H1 (cell line): Measurements from ENCODE around the gene DCTN3. TPM values are rescaled to one million over a fixed set of nuclear protein-coding genes. Genes with fewer than 3 reads are reported as not detected.
"Not testable (repeated sequence)": the region's sequence is repeated elsewhere in the genome, so short reads cannot be mapped to it uniquely, and the experiment has no call there.

Source experiments
- CTCF ChIA-PET: fragments of 300-600 bp; sonication (Branson Sonifier 250); formaldehyde crosslinking; loops from one replicate; lab custom pipeline; 2021; ENCODE audit not compliant: partially characterized antibody; lab: Charles Lee
- POLR2A ChIA-PET: fragments of 300-600 bp; sonication (Branson Sonifier 250); formaldehyde crosslinking; loops from one replicate; lab custom pipeline; 2021; ENCODE audit warnings: inconsistent platforms; ENCODE audit not compliant: partially characterized antibody; lab: Charles Lee
- DNase-seq, 2 experiments: peaks; one replicate each; pipeline versions ENCODE4 v3.0.0 to v3.0.0-alpha.2; 2010 to 2022; ENCODE audit warnings: low spot score in 2 of 2, low read depth in 1 of 2, mixed read lengths in 1 of 2
- FAIRE-seq: peaks from 2 replicates; lab custom pipeline; 2011; peaks lifted over from hg19 to GRCh38; lab: Jason Lieb, UNC
- H2AFZ ChIP-seq: 2 replicates; pipeline ENCODE4 v1.8.1; 2012; ENCODE audit warnings: low read length, inconsistent platforms
- H2AK5ac ChIP-seq: 2 replicates; pipeline ENCODE4 v1.6.1; 2013; ENCODE audit warnings: low read depth, low read length
- H2BK120ac ChIP-seq: replicated peaks from 2 replicates; pipeline ENCODE3; 2013; ENCODE audit warnings: low read depth, low read length, inconsistent platforms
- H2BK12ac ChIP-seq: 2 replicates; pipeline ENCODE4 v1.6.1; 2013; ENCODE audit warnings: low read depth, low read length
- H2BK15ac ChIP-seq: 2 replicates; pipeline ENCODE4 v1.6.1; 2013; ENCODE audit warnings: low read length
- H2BK20ac ChIP-seq: 2 replicates; pipeline ENCODE4 v1.6.1; 2013; ENCODE audit warnings: low read length
- H2BK5ac ChIP-seq: 2 replicates; pipeline ENCODE4 v1.6.1; 2013; ENCODE audit warnings: low read depth, low read length
- H3K14ac ChIP-seq: 2 replicates; pipeline ENCODE4 v1.6.1; 2013; ENCODE audit warnings: inconsistent platforms; ENCODE audit not compliant: insufficient read length
- H3K18ac ChIP-seq: 2 replicates; pipeline ENCODE4 v1.6.1; 2013; ENCODE audit warnings: low read length; ENCODE audit errors: extremely low read depth
- H3K23ac ChIP-seq: 2 replicates; pipeline ENCODE4 v1.6.1; 2013; ENCODE audit warnings: inconsistent platforms; ENCODE audit not compliant: insufficient read length
- H3K23me2 ChIP-seq: 2 replicates; pipeline ENCODE4 v1.6.1; 2013; ENCODE audit warnings: low read depth, low read length
- H3K27ac ChIP-seq: 2 replicates; pipeline ENCODE4 v1.6.1; 2011; ENCODE audit warnings: low read depth, low read length, inconsistent platforms
- H3K27me3 ChIP-seq, 4 experiments: replicated peaks in 1 of 4; 1 replicate in 1 of 4; 2 replicates in 3 of 4; pipeline versions ENCODE4 v1.6.1 to v1.8.1; 2011 to 2013; ENCODE audit warnings: low read length in 3 of 4, mild to moderate bottlenecking in 3 of 4, inconsistent platforms in 2 of 4, mixed read lengths in 2 of 4, moderate library complexity in 1 of 4; ENCODE audit not compliant: control insufficient read depth in 3 of 4, insufficient read depth in 3 of 4; ENCODE audit errors: extremely low read depth in 1 of 4
- H3K36me3 ChIP-seq, 4 experiments: 2 replicates each; pipeline versions ENCODE4 v1.6.1 to v1.8.1; 2011 to 2013; ENCODE audit warnings: mild to moderate bottlenecking in 4 of 4, low read length in 3 of 4, moderate library complexity in 2 of 4, control low read depth in 1 of 4, inconsistent platforms in 1 of 4; ENCODE audit not compliant: insufficient read depth in 4 of 4, control insufficient read depth in 2 of 4
- H3K4ac ChIP-seq: replicated peaks from 2 replicates; pipeline ENCODE3; 2013; ENCODE audit warnings: low read length, low read depth, mixed read lengths, inconsistent platforms; ENCODE audit not compliant: insufficient read length
- H3K4me1 ChIP-seq, 4 experiments: replicated peaks in 1 of 4; 1 replicate in 1 of 4; 2 replicates in 3 of 4; pipeline versions ENCODE4 v1.6.1 to v1.8.1; 2011 to 2013; ENCODE audit warnings: low read length in 3 of 4, inconsistent platforms in 2 of 4, mixed read lengths in 1 of 4; ENCODE audit not compliant: insufficient read depth in 4 of 4, control insufficient read depth in 3 of 4
- H3K4me2 ChIP-seq, 2 experiments: 2 replicates each; pipeline versions ENCODE4 v1.6.1 to v1.8.1; 2011 to 2013; ENCODE audit warnings: low read depth in 2 of 2, low read length in 2 of 2, control low read depth in 1 of 2, inconsistent platforms in 1 of 2, mild to moderate bottlenecking in 1 of 2; ENCODE audit not compliant: insufficient read depth in 1 of 2
- H3K4me3 ChIP-seq, 4 experiments: fragments of 200-600, 300-600 bp in 1 of 4; sonication (generic), shearing (Covaris generic), sonication (Bioruptor Twin) in 1 of 4; 2 replicates each; pipeline versions ENCODE4 v1.5.1 to v1.8.1; 2011 to 2016; ENCODE audit warnings: low read length in 4 of 4, low read depth in 3 of 4, control low read depth in 2 of 4, inconsistent platforms in 2 of 4, mild to moderate bottlenecking in 2 of 4, mixed read lengths in 1 of 4, moderate library complexity in 1 of 4; ENCODE audit not compliant: insufficient read depth in 2 of 4; ENCODE audit errors: extremely low read depth in 1 of 4
- H3K56ac ChIP-seq: replicated peaks from 2 replicates; pipeline ENCODE3; 2013; ENCODE audit warnings: low read depth, mild to moderate bottlenecking, mixed read lengths, low read length, inconsistent platforms; ENCODE audit not compliant: insufficient read length
- H3K79me1 ChIP-seq: 2 replicates; pipeline ENCODE4 v1.6.1; 2013; ENCODE audit warnings: low read depth, low read length, control low read depth
- H3K79me2 ChIP-seq, 2 experiments: 2 replicates each; pipeline versions ENCODE4 v1.6.1 to v1.8.1; 2012 to 2013; ENCODE audit warnings: low read length in 2 of 2, mild to moderate bottlenecking in 2 of 2, inconsistent platforms in 1 of 2; ENCODE audit not compliant: insufficient read depth in 2 of 2, control insufficient read depth in 1 of 2
- H3K9ac ChIP-seq, 4 experiments: replicated peaks in 1 of 4; 1 replicate in 1 of 4; 2 replicates in 3 of 4; pipeline versions ENCODE4 v1.6.1 to v1.8.1; 2011 to 2013; ENCODE audit warnings: low read depth in 3 of 4, low read length in 3 of 4, control low read depth in 2 of 4, mild to moderate bottlenecking in 2 of 4, moderate library complexity in 2 of 4, inconsistent platforms in 1 of 4; ENCODE audit errors: extremely low read depth in 1 of 4
- H3K9me3 ChIP-seq, 2 experiments: 2 replicates each; pipeline versions ENCODE4 v1.6.1 to v1.8.1; 2012 to 2013; ENCODE audit warnings: mild to moderate bottlenecking in 2 of 2, moderate library complexity in 2 of 2, control low read depth in 1 of 2, inconsistent platforms in 1 of 2, low read depth in 1 of 2, low read length in 1 of 2, mixed read lengths in 1 of 2; ENCODE audit not compliant: insufficient read depth in 2 of 2
- H4K20me1 ChIP-seq, 2 experiments: replicated peaks in 1 of 2; 2 replicates each; pipeline versions ENCODE3 to v1.8.1; 2011 to 2013; ENCODE audit warnings: inconsistent platforms in 2 of 2, low read length in 2 of 2, mild to moderate bottlenecking in 1 of 2; ENCODE audit not compliant: insufficient read depth in 2 of 2, control insufficient read depth in 1 of 2
- H4K5ac ChIP-seq: 2 replicates; pipeline ENCODE4 v1.6.1; 2013; ENCODE audit warnings: low read length, low read depth, mixed read lengths, inconsistent platforms; ENCODE audit not compliant: insufficient read length
- H4K8ac ChIP-seq: 2 replicates; pipeline ENCODE4 v1.8.0; 2013; ENCODE audit warnings: mild to moderate bottlenecking, moderate library complexity, low read length, inconsistent platforms; ENCODE audit not compliant: insufficient read depth; ENCODE audit errors: extremely low read depth
- H4K91ac ChIP-seq: replicated peaks from 2 replicates; pipeline ENCODE3; 2013; ENCODE audit warnings: low read length, mixed read lengths, inconsistent platforms; ENCODE audit not compliant: insufficient read length
- WGBS, 2 experiments: shearing (Covaris generic) in 1 of 2; methylation state at CpG; one replicate each; pipeline versions ENCODE4 v1.1.6 to v1.1.7; 2013 to 2015; ENCODE audit warnings: low lambda C conversion rate in 2 of 2, mixed read lengths in 2 of 2, inconsistent platforms in 1 of 2, low coverage in 1 of 2, missing lambda C conversion rate in 1 of 2; ENCODE audit not compliant: insufficient replicate concordance in 2 of 2, insufficient coverage in 1 of 2, insufficient read length in 1 of 2; ENCODE audit errors: extremely low coverage in 1 of 2, missing lambda C conversion rate in 1 of 2; 5-methylcytosine and 5-hydroxymethylcytosine counted together
- polyA plus RNA-seq, 7 experiments: library from polyadenylated mRNA; depleted of rRNA in 3 of 7; stranded (reverse) in 5 of 7; unstranded in 2 of 7; fragments of >200 nt in 5 of 7; fragments of 200-250 nt in 2 of 7; gene quantifications; 1 replicate in 5 of 7; 2 replicates in 1 of 7; 4 replicates in 1 of 7; pipeline versions ENCODE4 v1.2.1 to v1.2.3, GENCODE V29; 2011 to 2013; ENCODE audit warnings: missing spikeins in 2 of 7, mixed read lengths in 2 of 7
- total RNA-seq: library from RNA; stranded (reverse); fragmentation: NEBNext Ultra II Directional; extraction: Animal tissue kit (Norgen Biotek cat#: 25700); gene quantifications from 2 replicates; pipeline ENCODE4 v1.2.1, GENCODE V29; 2021
- TF ChIP-seq, protein P1 (sequence below), 3 experiments: IDR thresholded peaks; 1 replicate in 2 of 3; 2 replicates in 1 of 3; pipeline versions ENCODE4 v1.5.1 to v1.6.1; 2011; ENCODE audit warnings: low read length in 3 of 3, mild to moderate bottlenecking in 3 of 3, inconsistent platforms in 2 of 3, low read depth in 1 of 3, moderate library complexity in 1 of 3; ENCODE audit not compliant: insufficient read depth in 1 of 3; ENCODE audit errors: control extremely low read depth in 1 of 3

DCTN3 gene
- total and polyA plus RNA-seq, 2 of the 8 experiments (the other 6 are each of a cell fraction or from before 2014, with no cell fraction given): 25.6 to 39.2 TPM

DNA sequence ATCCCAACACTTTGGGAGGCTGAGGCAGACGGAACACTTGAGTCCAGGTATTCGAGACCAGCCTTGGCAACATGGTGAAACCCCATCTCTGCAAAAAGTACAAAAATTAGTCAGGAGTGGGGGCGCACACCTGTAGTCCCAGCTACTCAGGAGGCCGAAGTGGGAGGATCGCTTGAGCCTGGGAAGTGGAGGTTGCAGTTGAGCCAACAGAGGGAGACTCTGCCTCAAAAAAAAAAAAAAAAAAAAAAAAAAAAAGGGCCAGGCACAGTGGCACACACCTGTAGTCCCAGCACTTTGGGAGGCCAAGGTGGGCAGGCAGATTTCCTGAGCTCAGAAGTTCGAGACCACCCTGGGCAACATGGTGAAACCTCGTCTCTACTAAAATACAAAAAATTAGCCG is 19.0 kb upstream of the DCTN3 start:
- not testable (repeated sequence) for H3K4me3 ChIP-seq, H3K9ac ChIP-seq, H2BK5ac ChIP-seq, H3K18ac ChIP-seq, H2AK5ac ChIP-seq, H2BK120ac ChIP-seq, H4K5ac ChIP-seq, DNase-seq, H3K23ac ChIP-seq, FAIRE-seq, H3K9me3 ChIP-seq, H2BK15ac ChIP-seq, H2BK12ac ChIP-seq, H2BK20ac ChIP-seq, H4K91ac ChIP-seq, H3K36me3 ChIP-seq, H4K20me1 ChIP-seq, H2AFZ ChIP-seq, H3K4ac ChIP-seq, H3K23me2 ChIP-seq, H3K27me3 ChIP-seq, H3K14ac ChIP-seq, H4K8ac ChIP-seq, H3K27ac ChIP-seq, H3K4me2 ChIP-seq, H3K56ac ChIP-seq
- Histone ChIP-seq H3K4me1 (peaks cover 2 to 11% (median 7%) of the 10 kb centered on the region in 4 experiments; a peak in 3 of 7 replicates), H3K79me1 (peaks cover 10% of the 10 kb centered on the region), H3K79me2 (peaks cover 0 to 11% of the 10 kb centered on the region in 2 experiments; a peak in 2 of 4 replicates)
- TF ChIP-seq, protein P1, sequence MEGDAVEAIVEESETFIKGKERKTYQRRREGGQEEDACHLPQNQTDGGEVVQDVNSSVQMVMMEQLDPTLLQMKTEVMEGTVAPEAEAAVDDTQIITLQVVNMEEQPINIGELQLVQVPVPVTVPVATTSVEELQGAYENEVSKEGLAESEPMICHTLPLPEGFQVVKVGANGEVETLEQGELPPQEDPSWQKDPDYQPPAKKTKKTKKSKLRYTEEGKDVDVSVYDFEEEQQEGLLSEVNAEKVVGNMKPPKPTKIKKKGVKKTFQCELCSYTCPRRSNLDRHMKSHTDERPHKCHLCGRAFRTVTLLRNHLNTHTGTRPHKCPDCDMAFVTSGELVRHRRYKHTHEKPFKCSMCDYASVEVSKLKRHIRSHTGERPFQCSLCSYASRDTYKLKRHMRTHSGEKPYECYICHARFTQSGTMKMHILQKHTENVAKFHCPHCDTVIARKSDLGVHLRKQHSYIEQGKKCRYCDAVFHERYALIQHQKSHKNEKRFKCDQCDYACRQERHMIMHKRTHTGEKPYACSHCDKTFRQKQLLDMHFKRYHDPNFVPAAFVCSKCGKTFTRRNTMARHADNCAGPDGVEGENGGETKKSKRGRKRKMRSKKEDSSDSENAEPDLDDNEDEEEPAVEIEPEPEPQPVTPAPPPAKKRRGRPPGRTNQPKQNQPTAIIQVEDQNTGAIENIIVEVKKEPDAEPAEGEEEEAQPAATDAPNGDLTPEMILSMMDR (IDR thresholded peaks at IDR 0.05; ENCODE audit: control extremely low read depth in 1 of 3, insufficient read depth in 1 of 3, low read depth in 1 of 3, low read length in 3 of 3): peak in 1 of 3 experiments; percentile 4; a peak in 1 of 4 replicates
- WGBS, 2 experiments: 80% methylated on average over 8 of the region's 8 CpGs; no CpG with 5 or more reads in 1 of the 2 experiments
- POLR2A ChIA-PET: interaction anchor here (1.5 to 11.3 kb wide), 3 partner anchors 13 to 27 kb away, joined by 3 to 127 read pairs (median 6); partner anchors contain the start of genes GALT, IL11RA and RPP25L
- CTCF ChIA-PET: interaction anchor here (0.8 to 18.5 kb wide), 4 partner anchors 7 to 29 kb away, joined by 3 to 401 read pairs (median 193); partner anchors contain the start of genes CCL27, GALT, IL11RA and RPP25L
